NCI-H2196 treated with DMSO at 0.1 percent for 48 hours (cell line): ENCODE data around the gene LRRC2.
"Not testable (repeated sequence)": the region's sequence is repeated elsewhere in the genome, so short reads cannot be mapped to it uniquely, and the experiment has no call there.

Experiments
- DNase-seq: peaks from one replicate; lab custom pipeline; 2025; ENCODE audit not compliant: unreplicated experiment; lab: John Stamatoyannopoulos, UW

The LRRC2 gene

GRCh38 chr3:46558184-46559043 lies 7.7 kb downstream of the LRRC2 start:
- DNase-seq = no peak

GRCh38 chr3:46557814-46558183 lies 8.3 kb downstream of the LRRC2 start:
- DNase-seq = no peak

- DNase-seq = no peak
Observed at GRCh38 chr3:46553154-46553553, 12.9 kb downstream of the LRRC2 start.

- no peak for DNase-seq
Observed at GRCh38 chr3:46552538-46552937, 13.6 kb downstream of the LRRC2 start.

- DNase-seq = no peak
Observed at GRCh38 chr3:46551615-46552014, 14.5 kb downstream of the LRRC2 start.

GRCh38 chr3:46549989-46550388 lies 16.1 kb downstream of the LRRC2 start:
- DNase-seq = no peak

- DNase-seq = no peak
Observed at GRCh38 chr3:46549408-46549904, 16.6 kb downstream of the LRRC2 start.

GRCh38 chr3:46548611-46549010 lies 17.5 kb downstream of the LRRC2 start:
- DNase-seq = not testable (repeated sequence)

GRCh38 chr3:46546896-46547440 lies 19.1 kb downstream of the LRRC2 start:
- DNase-seq = no peak

GRCh38 chr3:46545818-46546630 lies 20.1 kb downstream of the LRRC2 start:
- DNase-seq = no peak

GRCh38 chr3:46544771-46545503 lies 21.2 kb downstream of the LRRC2 start:
- no peak for DNase-seq

- DNase-seq = no peak
Observed at GRCh38 chr3:46542801-46543201, 23.3 kb downstream of the LRRC2 start.

GRCh38 chr3:46542344-46542743 lies 23.8 kb downstream of the LRRC2 start:
- DNase-seq = no peak

GRCh38 chr3:46541835-46542234 lies 24.3 kb downstream of the LRRC2 start:
- DNase-seq = no peak

GRCh38 chr3:46540550-46540949 lies 25.6 kb downstream of the LRRC2 start:
- no peak for DNase-seq

- no peak for DNase-seq
Observed at GRCh38 chr3:46539443-46540005, 26.6 kb downstream of the LRRC2 start.

- DNase-seq = no peak
Observed at GRCh38 chr3:46538803-46539442, 27.2 kb downstream of the LRRC2 start.

GRCh38 chr3:46538425-46538802 lies 27.7 kb downstream of the LRRC2 start:
- DNase-seq = not testable (repeated sequence)

- DNase-seq = no peak
Observed at GRCh38 chr3:46537779-46538178, 28.3 kb downstream of the LRRC2 start.

GRCh38 chr3:46537316-46537715 lies 28.8 kb downstream of the LRRC2 start:
- DNase-seq = no peak
